ENCODE data around the gene RPA3.

RPA3 gene

DNA sequence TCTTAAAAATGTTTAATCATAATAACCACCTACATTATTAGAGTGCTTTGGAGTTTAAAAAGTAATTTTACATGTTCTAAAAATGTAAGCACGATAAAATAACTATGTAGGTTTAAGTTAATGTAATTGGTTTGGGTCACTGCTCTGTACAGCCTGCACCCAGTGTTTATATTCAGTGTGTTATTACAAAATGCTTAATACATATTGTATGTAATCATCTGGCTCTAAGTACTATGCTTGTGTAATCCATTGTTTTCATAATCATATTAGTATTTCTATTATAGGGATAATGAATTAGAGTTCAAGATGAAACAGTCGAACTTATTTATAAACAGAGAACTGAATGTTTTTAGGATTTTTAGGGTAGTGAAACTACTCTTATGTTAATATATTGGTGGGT is 13.1 kb downstream of the RPA3 start:
- H2AFZ ChIP-seq: no peak overlapping the region
- no peaks in the 10 kb centered on the region for H3K9me3 ChIP-seq (ENCODE audit: control insufficient read depth, low read length)
- H3K27me3 ChIP-seq (ENCODE audit: control insufficient read depth, insufficient read depth, low read length): no peaks in the 10 kb centered on the region
- H3K27ac ChIP-seq: no peak overlapping the region
- H3K4me2 ChIP-seq (ENCODE audit: low read length): no peak overlapping the region
- H3K36me3 ChIP-seq (ENCODE audit: control insufficient read depth, insufficient read depth, low read length): no peaks in the 10 kb centered on the region
- H3K4me3 ChIP-seq (ENCODE audit: low read depth, low read length): no peak overlapping the region
- peaks cover 6% of the 10 kb centered on the region for H3K4me1 ChIP-seq
- TF ChIP-seq, protein P1, sequence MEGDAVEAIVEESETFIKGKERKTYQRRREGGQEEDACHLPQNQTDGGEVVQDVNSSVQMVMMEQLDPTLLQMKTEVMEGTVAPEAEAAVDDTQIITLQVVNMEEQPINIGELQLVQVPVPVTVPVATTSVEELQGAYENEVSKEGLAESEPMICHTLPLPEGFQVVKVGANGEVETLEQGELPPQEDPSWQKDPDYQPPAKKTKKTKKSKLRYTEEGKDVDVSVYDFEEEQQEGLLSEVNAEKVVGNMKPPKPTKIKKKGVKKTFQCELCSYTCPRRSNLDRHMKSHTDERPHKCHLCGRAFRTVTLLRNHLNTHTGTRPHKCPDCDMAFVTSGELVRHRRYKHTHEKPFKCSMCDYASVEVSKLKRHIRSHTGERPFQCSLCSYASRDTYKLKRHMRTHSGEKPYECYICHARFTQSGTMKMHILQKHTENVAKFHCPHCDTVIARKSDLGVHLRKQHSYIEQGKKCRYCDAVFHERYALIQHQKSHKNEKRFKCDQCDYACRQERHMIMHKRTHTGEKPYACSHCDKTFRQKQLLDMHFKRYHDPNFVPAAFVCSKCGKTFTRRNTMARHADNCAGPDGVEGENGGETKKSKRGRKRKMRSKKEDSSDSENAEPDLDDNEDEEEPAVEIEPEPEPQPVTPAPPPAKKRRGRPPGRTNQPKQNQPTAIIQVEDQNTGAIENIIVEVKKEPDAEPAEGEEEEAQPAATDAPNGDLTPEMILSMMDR (IDR thresholded peaks at IDR 0.05): no peak
- H3K79me2 ChIP-seq: peaks cover 22% of the 10 kb centered on the region
- H3K9ac ChIP-seq: no peak overlapping the region

DNA sequence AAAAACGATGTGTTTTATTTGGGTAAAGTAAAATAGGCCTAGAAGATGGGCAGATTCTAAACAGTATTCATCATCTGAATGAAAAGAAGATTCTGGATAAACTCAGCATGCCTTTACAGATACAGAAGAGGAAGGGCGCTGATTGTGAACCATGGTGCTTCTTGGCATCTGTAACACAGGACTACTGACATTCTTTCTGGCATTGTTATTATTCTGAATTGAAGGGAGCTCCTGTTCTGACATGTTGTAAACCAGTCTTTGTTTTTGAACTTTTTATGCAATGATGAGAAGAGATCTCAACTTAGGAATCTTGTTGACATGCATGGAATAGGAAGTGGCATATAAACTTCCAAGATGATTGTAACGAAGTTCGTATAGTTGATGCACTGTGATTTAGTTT is 13.5 kb downstream of the RPA3 start:
- Histone ChIP-seq H3K4me3 (ENCODE audit: low read depth, low read length) (no peak overlapping the region), H3K9me3 (ENCODE audit: control insufficient read depth, low read length) (no peaks in the 10 kb centered on the region), H3K4me2 (ENCODE audit: low read length) (no peak overlapping the region), H3K27ac (no peak overlapping the region), H3K36me3 (ENCODE audit: control insufficient read depth, insufficient read depth, low read length) (no peaks in the 10 kb centered on the region), H3K4me1 (peaks cover 6% of the 10 kb centered on the region), H3K9ac (no peak overlapping the region), H3K79me2 (peaks cover 22% of the 10 kb centered on the region), H3K27me3 (ENCODE audit: control insufficient read depth, insufficient read depth, low read length) (no peaks in the 10 kb centered on the region), H2AFZ (no peak overlapping the region)
- TF ChIP-seq, protein P1 (IDR thresholded peaks at IDR 0.05): no peak

DNA sequence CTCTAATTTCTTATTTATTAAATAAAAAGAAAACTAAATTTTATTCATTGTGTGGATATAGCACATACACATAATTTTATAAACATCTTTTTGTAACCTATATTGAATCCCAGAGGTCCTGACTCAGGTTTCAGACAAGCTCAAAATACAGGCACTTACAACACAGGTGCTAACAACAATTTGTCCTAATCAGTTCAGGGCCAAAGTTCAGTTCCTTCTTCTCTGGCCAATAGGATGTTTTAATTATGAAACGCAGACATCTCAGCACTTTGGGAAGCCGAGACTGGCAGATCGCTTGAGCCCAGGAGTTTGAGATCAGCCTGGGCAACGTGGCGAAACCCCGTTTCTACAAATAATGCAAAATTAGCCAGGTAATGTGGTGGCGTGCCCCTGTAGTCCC is 15.0 kb downstream of the RPA3 start:
- Histone ChIP-seq H3K27ac (no peak overlapping the region), H3K36me3 (ENCODE audit: control insufficient read depth, insufficient read depth, low read length) (no peaks in the 10 kb centered on the region), H3K4me2 (ENCODE audit: low read length) (no peak overlapping the region), H3K79me2 (peaks cover 18% of the 10 kb centered on the region), H3K4me1 (peaks cover 10% of the 10 kb centered on the region), H3K4me3 (ENCODE audit: low read depth, low read length) (no peak overlapping the region), H2AFZ (no peak overlapping the region), H3K9me3 (ENCODE audit: control insufficient read depth, low read length) (no peaks in the 10 kb centered on the region), H3K9ac (no peak overlapping the region), H3K27me3 (ENCODE audit: control insufficient read depth, insufficient read depth, low read length) (no peaks in the 10 kb centered on the region)
- TF ChIP-seq, protein P1 (IDR thresholded peaks at IDR 0.05): no peak

DNA sequence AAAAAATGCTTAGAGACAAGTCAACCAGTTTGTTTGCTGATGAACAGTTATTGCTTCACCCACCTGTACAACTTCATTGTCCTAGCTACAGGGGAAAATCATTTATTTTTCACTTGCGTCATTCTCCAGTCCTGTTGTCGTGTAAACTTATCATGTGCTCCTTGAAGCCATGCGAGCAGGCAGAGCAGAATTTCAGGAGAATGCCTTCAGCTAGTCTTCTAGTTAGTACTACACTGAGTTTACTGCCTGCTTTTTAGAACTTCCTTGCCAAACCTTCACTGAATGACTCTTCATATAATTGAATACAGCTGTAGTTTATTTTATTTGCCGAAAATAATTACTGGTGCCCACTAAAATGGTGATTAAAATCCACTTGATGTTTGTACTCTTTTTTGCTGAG is 15.6 kb downstream of the RPA3 start:
- Histone ChIP-seq H3K79me2 (peaks cover 18% of the 10 kb centered on the region), H3K4me2 (ENCODE audit: low read length) (no peak overlapping the region), H3K4me1 (peaks cover 10% of the 10 kb centered on the region), H2AFZ (no peak overlapping the region), H3K36me3 (ENCODE audit: control insufficient read depth, insufficient read depth, low read length) (no peaks in the 10 kb centered on the region), H3K27me3 (ENCODE audit: control insufficient read depth, insufficient read depth, low read length) (no peaks in the 10 kb centered on the region), H3K9ac (no peak overlapping the region), H3K27ac (no peak overlapping the region), H3K9me3 (ENCODE audit: control insufficient read depth, low read length) (no peaks in the 10 kb centered on the region), H3K4me3 (ENCODE audit: low read depth, low read length) (no peak overlapping the region)
- TF ChIP-seq, protein P1 (IDR thresholded peaks at IDR 0.05): no peak

DNA sequence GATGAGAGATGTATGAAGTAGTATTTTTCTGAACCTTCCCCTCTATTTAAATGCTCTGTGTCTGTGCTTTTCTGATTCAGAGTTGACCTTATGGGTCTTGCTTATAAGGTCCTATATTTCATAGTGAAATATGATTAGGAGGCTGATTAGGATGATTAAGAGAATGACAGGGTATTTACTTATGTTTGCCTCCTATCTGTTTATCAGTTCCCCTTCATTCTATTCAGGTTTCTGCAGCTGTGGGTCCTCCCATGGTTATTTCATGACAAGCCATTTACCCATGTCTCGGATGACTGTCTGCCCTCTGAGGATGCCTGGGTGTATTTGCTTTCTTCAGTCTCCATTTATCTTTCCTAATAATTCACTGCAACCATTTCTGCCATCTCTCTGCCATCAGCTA is 16.9 kb downstream of the RPA3 start:
- Histone ChIP-seq H3K9me3 (ENCODE audit: control insufficient read depth, low read length) (no peaks in the 10 kb centered on the region), H3K27ac (no peak overlapping the region), H3K79me2 (peaks cover 15% of the 10 kb centered on the region), H3K9ac (no peak overlapping the region), H2AFZ (no peak overlapping the region), H3K4me3 (ENCODE audit: low read depth, low read length) (no peak overlapping the region), H3K27me3 (ENCODE audit: control insufficient read depth, insufficient read depth, low read length) (no peaks in the 10 kb centered on the region), H3K36me3 (ENCODE audit: control insufficient read depth, insufficient read depth, low read length) (no peaks in the 10 kb centered on the region), H3K4me2 (ENCODE audit: low read length) (no peak overlapping the region), H3K4me1 (peaks cover 15% of the 10 kb centered on the region)
- TF ChIP-seq, protein P1 (IDR thresholded peaks at IDR 0.05): no peak

All from parathyroid adenoma (tissue), 2 donors.